GM18505 (cell line): ENCODE data around the gene ADGRB3.

Experiments used
- ATAC-seq: cut with Tn5 transposase; IDR thresholded peaks from one replicate; pipeline ENCODE4 v1.9.1; 2021; ENCODE audit not compliant: unreplicated experiment
- POLR2A ChIP-seq: IDR thresholded peaks from 4 replicates; pipeline ENCODE4 v1.6.1; 2011; ENCODE audit warnings: borderline replicate concordance; ENCODE audit not compliant: insufficient read depth, insufficient read length; ENCODE audit errors: extremely low read depth

Gene ADGRB3

DNA sequence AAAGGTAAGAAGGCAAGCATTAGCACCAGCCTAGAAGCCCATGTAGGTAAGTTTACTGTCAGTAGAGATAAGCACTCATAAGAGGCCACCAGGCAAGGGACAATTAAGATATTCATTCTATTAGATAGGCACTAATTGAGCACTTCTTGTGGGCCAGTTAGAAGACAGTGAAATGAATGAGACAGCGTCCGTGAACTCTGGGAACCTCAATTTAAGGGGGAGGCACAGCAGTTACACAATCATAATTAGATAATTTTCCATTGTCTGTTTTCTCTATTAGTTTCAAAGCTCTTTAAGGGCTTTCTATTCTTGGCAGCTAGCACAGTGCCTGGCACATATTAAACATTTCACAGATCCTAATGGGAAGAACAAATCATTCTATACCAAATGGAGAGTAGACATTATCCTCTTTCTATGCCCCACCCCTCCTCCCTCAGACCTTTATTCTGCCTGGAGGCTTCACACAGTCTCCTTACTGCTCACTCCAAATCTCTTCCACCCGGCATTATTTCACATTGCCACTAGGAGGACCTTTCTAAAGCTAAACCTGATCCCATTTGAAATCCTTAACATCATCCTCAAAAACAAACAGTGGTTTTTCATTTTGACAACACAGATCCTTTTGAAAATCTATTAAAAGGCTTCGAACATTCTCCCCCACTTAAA, 529.6 kb downstream of the ADGRB3 start:
- ATAC-seq: no peak
- no peak for TF ChIP-seq POLR2A

DNA sequence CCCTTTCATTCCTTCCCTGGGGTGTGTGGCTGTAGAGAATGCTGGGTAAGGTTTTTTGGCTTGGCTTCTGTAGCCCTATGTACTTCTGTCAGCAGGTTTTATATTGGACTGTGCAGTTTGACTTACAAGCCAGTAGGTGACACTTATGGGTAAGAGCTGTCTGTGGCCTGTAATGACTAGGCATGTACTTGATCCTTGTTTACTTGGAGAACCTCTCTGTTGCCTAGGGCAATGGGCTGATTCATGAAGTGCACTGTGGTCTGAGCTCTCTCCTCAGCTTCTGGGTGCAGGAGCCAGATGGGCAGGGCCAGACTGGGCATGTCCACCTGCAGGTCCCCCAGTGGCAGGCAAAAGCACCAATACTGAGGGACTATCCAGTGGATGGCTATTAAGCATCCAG, 544.6 kb downstream of the ADGRB3 start:
- ATAC-seq: peak; percentile 64
- no peak for TF ChIP-seq POLR2A

DNA sequence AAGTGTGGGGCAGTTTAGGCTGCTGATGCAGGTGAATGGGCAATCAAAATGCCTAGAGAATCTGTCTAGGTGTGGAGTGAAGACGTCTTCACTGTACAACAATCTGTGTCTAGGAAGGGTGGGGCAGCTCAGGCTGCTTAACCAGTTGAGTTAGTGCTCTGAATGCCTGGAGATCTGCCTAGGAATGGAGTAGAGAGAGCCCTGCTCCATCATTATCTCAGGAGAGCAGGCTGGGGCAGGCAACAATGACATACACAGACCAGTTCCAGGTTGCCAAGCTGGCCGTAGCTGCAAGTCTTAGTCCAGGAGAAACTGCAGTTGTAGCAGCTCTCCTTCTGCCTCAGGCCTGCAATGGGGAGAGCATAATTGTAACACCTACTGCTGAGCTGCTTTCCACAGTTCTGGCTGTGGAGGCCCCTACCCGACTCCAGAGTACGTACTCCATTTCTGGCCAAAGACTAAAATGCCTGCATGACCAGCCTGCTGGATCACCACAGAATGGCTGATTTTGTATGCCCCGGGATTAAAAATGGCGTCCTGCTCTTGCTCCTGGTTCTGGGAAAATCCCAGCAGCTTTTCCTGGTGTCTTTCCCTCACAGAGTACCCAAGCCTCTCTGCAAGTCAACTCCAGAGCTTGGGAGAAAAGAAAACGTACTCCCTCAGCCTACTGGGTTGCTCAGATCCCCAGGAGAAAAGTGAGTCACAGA, 545.4 kb downstream of the ADGRB3 start:
- no peak for ATAC-seq
- no peak for TF ChIP-seq POLR2A

DNA sequence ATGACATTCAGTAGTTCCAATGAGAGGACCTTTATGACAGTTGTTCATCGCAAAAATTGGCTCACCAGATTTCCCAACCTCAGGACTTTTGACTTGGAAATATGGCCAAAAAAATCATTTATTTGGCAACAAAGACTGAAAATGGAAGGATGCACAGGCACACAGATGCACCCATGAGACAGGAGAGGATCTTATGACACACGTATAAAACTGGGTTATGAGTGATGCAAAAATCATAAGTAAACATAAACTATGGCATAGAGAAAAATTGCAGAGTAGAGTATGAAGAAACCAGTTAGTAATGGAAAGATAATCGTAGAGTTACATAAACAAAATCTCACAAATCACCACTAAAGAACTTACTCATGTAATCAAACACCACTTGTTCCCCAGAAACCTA, 546.9 kb downstream of the ADGRB3 start:
- no peak for ATAC-seq
- TF ChIP-seq POLR2A: no peak

DNA sequence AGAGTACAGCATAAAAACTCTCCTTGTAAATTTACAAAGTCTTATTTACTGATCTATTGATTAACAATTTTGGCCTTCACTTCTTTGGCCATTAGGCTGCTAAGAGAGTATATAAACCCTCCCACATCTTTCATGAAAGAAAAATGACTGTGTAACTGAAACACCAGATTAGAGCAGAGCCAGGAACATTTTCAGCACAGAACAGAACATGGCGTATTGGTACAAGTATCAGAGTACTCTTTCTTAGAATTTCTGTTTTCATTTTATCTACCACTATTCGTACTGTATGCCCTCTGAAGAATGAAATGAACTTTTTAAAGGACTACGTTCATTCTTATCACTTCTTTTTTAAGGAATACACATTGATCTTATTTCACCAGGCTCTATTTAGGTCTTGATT, 550.2 kb downstream of the ADGRB3 start:
- no peak for ATAC-seq
- no peak for TF ChIP-seq POLR2A

DNA sequence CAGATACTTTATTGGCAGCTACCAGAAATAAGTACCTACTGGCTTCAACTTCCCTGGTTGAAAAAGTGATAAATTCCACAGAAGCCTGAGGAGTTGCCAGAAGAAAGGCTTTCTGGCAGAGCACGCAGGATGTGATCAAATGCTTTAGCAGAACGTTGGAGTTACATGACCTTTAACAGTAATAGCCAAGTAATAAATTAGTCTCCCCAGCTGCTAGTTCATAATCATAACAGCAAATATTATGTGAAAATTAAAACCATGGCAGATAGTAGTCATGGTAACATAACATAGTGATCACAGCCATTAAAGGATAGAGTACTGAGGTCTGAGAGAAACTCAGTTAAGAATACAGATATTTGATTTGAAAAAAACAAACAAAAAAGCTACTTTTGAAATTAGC, 567.7 kb downstream of the ADGRB3 start:
- TF ChIP-seq POLR2A: no peak
- ATAC-seq: no peak

DNA sequence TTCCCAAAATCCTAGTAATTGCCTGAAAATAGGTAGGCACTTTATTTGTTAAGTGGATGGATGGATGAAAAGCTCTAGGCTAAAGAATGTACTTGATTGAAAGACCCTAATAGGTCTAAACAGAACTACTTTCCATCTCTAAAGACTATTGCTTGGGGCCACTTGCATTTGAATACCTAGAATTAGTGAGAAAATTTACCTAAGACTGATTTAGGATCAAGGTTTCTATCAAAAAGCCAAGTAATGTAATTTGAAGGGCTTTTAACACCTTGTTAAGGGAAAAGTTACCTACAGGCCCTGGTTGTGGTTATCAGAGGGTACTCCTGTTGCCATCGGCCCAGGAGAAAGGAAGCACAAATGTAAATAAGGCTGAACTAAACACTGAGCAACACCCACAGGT, 581.0 kb downstream of the ADGRB3 start:
- no peak for TF ChIP-seq POLR2A
- ATAC-seq: no peak

DNA sequence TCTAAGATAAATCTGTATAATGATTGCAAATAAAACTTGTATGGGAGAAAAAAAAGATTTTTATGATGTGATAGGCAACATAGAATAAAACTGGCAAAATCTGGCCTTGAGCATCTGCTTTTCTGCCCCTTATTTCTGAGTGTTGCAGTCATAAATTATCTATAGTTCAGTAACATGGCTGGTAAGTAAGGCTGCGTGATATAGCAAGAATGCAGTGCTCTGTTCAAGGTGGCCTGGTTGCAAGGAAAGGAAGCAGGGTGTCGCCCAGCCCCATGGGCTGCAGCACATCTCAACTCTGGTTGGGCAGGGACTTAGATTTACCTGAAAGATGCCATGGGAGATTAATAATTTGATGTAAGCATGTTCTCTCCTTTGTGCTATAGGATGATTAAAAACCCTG, 582.3 kb downstream of the ADGRB3 start:
- no peak for ATAC-seq
- no peak for TF ChIP-seq POLR2A

DNA sequence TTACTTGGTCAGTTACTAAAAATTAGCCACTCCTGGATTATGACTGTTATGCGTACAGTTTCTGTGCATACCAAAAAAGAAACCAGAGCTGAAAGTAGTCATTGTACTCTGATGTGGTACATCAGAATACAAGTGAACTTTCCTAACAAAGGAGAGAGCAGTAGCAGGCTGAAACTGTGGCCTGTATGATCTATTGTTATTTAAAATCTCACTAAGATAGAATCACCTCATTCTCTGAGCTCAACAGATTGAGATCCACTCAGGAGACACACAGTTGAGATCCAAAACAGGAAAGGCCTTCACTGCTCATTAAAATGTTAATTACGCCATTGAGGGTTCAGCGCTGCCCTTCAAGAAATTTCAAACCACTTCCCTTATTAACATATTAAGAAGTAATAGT, 585.3 kb downstream of the ADGRB3 start:
- no peak for TF ChIP-seq POLR2A
- ATAC-seq: no peak

DNA sequence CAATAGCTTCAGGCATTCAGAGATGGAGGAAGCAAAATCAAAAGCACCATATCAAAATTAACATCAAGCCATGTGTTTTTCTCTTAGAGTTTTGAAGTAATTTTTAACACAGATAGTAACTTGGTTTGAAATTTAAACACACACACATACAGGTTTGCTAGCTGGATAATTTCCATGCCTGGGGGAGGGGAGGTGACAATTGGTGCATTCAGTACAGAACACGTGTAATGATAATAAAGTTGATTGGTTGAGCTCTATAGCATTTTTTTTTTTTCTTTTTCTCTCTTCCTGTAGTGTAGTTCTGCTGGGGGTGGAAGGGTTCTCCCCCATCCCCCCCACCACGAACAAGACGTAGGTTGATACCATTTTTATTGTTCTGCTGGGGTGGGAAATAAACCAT, 596.9 kb downstream of the ADGRB3 start:
- no peak for ATAC-seq
- TF ChIP-seq POLR2A: no peak

DNA sequence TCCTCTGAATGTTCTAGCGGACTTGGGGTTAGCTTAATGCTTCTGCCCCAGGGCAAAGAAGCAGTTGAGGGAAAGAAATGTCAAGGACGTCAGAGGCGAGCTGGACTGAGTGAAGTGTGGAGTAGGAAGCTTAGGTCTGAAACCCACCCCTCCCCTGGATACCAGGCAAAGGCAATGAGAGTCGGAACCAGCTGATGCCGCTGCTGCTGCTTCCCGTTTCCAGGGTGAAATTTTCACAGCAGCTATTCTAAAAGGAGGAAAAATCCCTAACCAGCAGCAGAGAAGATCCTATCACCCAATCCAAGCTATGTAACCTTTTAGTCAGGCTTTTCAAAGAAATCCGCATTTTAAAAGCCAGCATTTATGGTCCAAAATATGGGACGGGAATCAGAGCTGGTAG, 597.4 kb downstream of the ADGRB3 start:
- no peak for TF ChIP-seq POLR2A
- peak; percentile 12 for ATAC-seq

DNA sequence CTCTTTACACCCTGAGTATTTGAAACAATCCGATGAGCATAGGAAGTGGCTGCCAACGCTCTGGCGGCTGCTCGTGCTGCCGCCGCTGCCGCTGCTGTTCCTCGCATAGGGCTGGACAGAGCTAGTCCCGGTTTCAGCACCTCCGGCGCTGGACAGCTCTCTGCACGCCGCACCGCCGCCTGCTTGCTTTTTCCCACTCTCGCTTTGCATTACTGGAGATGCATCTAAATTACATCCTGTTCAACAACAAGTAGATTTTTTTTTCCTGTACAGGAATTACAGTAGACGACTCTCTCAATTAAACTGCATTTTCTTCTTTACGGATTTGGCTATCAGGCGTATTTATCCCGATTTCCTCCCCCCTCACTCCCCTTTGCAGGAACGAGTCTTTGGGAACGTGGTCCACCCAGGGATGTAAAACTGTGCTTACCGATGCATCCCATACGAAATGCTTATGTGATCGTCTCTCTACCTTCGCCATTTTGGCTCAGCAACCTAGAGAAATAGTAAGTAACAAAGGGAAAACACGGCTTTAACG, 597.9 kb downstream of the ADGRB3 start:
- TF ChIP-seq POLR2A: no peak
- peak; percentile 98 for ATAC-seq

DNA sequence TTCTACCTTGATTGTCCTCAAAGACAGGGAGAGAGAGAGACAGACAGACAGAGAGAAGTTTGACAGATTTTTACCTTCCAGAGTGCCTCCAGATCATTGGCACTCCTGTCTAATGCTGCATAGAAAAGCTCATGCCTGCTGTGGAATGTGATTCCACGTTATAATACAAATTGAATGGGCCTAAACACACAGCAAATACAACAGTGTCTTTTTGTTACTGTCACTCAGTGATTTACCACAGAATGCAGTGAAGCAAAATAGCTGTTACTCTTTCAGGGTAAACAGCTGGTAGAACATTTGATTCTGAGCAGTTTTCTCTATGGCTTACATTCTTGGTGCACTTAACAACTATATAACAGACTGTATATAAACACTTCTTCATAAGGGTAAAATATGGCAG, 603.0 kb downstream of the ADGRB3 start:
- TF ChIP-seq POLR2A: no peak
- no peak for ATAC-seq

DNA sequence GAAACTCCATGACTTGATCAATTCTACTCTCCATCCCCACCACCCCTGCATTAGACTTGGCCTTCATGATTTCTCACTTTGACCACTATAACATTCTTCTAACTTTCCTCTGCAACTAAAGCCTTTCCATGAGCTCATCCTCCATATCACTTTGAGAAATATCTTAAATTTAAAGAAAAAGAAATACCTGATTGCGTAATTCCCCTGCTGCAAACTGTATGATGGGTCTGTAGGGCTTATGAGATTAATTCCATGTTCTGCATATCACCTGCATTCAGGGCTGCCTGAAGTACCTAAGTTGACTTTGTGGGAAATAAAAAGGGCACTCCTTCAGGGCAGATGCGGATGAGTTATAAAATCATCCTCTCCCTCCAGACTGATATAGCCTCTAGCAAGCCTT, 611.9 kb downstream of the ADGRB3 start:
- TF ChIP-seq POLR2A: no peak
- ATAC-seq: no peak
